HUES6 (cell line): ENCODE results near the gene CNTN5.

Source experiments
- H3K27ac ChIP-seq: 2 replicates; pipeline ENCODE4 v1.7.0; 2013; ENCODE audit warnings: low read depth, mild to moderate bottlenecking, low read length, inconsistent platforms
- H3K27me3 ChIP-seq: 2 replicates; pipeline ENCODE4 v1.6.1; 2013; ENCODE audit warnings: low read length; ENCODE audit not compliant: control insufficient read depth, insufficient read depth
- H3K36me3 ChIP-seq: 2 replicates; pipeline ENCODE4 v1.6.1; 2013; ENCODE audit warnings: low read length; ENCODE audit not compliant: control insufficient read depth, insufficient read depth
- H3K4me1 ChIP-seq: 2 replicates; pipeline ENCODE4 v1.6.1; 2013; ENCODE audit warnings: low read length; ENCODE audit not compliant: control insufficient read depth, insufficient read depth
- H3K4me3 ChIP-seq: 2 replicates; pipeline ENCODE4 v1.5.1; 2013; ENCODE audit warnings: low read depth, low read length
- H3K9ac ChIP-seq: one replicate; pipeline ENCODE4 v1.6.1; 2013; ENCODE audit warnings: mild to moderate bottlenecking, low read length
- H3K9me3 ChIP-seq: 2 replicates; pipeline ENCODE4 v1.6.1; 2013; ENCODE audit warnings: low read depth, low read length; ENCODE audit not compliant: control insufficient read depth, insufficient read depth

Gene CNTN5

GRCh38 chr11:99973993-99974392, 953.2 kb downstream of the CNTN5 start:
- Histone ChIP-seq H3K9ac (no peak overlapping the region), H3K9me3 (peaks cover 7% of the 10 kb centered on the region; the same call in 1 of the 2 replicates), H3K36me3 (no peaks in the 10 kb centered on the region), H3K4me1 (no peaks in the 10 kb centered on the region), H3K27ac (no peak overlapping the region), H3K4me3 (no peak overlapping the region), H3K27me3 (no peaks in the 10 kb centered on the region)

GRCh38 chr11:99979042-99979441, 958.3 kb downstream of the CNTN5 start:
- Histone ChIP-seq H3K9me3 (peaks cover 7% of the 10 kb centered on the region; the same call in 1 of the 2 replicates), H3K4me1 (no peaks in the 10 kb centered on the region), H3K36me3 (no peaks in the 10 kb centered on the region), H3K27me3 (no peaks in the 10 kb centered on the region), H3K27ac (no peak overlapping the region), H3K9ac (no peak overlapping the region), H3K4me3 (no peak overlapping the region)

GRCh38 chr11:99987821-99988470, 967.2 kb downstream of the CNTN5 start:
- H3K27ac ChIP-seq: no peak overlapping the region
- no peak overlapping the region for H3K9ac ChIP-seq
- H3K27me3 ChIP-seq: no peaks in the 10 kb centered on the region
- no peaks in the 10 kb centered on the region for H3K4me1 ChIP-seq
- no peak overlapping the region for H3K4me3 ChIP-seq
- no peaks in the 10 kb centered on the region for H3K36me3 ChIP-seq
- no peaks in the 10 kb centered on the region for H3K9me3 ChIP-seq

DNA sequence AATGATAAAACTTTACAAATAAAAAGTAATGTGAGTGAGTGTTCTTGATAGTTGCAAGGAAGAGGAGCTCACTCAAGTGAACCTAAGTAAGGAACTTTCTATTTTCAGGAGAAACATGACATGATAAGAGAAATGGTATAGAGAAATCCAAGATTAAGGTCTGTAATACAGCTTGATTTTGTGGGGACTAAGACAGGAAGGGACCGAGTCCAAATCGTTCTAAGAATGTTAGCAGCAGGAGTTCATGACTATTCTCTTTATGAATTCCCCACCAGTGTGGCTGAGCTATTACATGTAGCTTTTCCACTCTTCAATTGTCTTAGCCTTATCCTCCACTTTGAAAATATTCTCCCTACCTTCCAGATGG, 967.7 kb downstream of the CNTN5 start:
- Histone ChIP-seq H3K27me3 (no peaks in the 10 kb centered on the region), H3K27ac (no peak overlapping the region), H3K9me3 (no peaks in the 10 kb centered on the region), H3K4me1 (no peaks in the 10 kb centered on the region), H3K9ac (no peak overlapping the region), H3K4me3 (no peak overlapping the region), H3K36me3 (no peaks in the 10 kb centered on the region)

DNA sequence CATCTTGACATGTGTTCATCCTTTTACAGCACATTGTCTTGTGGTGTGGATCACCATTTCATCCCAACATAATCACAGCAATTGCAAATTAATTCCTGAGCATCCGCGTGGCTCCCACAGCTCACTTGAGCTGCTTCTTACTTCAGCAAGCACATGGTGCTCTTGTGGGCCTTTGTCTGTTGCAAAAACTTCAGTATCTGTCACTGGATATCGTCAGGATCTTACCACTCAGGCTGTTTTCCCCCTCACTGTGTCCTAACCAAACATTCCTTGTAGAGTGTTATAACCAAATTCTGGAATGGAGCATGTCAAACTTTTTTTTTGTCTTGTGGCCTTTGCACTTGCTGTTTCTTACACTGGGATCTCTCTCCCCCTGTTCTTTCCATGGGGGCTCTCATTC, 983.2 kb downstream of the CNTN5 start:
- Histone ChIP-seq H3K4me1 (no peaks in the 10 kb centered on the region), H3K36me3 (no peaks in the 10 kb centered on the region), H3K4me3 (no peak overlapping the region), H3K27ac (no peak overlapping the region), H3K27me3 (no peaks in the 10 kb centered on the region), H3K9me3 (peaks cover 8% of the 10 kb centered on the region), H3K9ac (no peak overlapping the region)

DNA sequence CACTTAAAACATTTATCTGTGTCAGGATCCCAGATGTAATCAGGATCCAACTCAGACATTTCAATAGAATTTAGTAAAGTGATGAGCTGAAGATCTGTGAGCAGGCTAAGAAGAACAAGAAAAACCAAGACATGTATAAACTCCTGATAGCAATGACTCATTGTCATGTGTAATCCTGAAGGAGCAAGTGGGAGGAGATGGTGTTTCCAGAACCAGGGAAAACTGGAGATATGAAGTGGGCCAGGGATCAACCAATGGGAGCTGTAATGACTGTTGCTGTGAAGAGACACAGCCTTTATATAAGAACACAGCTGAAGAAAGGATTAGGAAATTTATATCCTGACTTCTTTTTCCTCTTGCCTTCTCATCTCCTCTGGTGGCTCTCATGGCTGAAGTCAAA, 983.8 kb downstream of the CNTN5 start:
- Histone ChIP-seq H3K9me3 (peaks cover 8% of the 10 kb centered on the region), H3K36me3 (no peaks in the 10 kb centered on the region), H3K9ac (no peak overlapping the region), H3K4me1 (no peaks in the 10 kb centered on the region), H3K27me3 (no peaks in the 10 kb centered on the region), H3K27ac (no peak overlapping the region), H3K4me3 (no peak overlapping the region)

DNA sequence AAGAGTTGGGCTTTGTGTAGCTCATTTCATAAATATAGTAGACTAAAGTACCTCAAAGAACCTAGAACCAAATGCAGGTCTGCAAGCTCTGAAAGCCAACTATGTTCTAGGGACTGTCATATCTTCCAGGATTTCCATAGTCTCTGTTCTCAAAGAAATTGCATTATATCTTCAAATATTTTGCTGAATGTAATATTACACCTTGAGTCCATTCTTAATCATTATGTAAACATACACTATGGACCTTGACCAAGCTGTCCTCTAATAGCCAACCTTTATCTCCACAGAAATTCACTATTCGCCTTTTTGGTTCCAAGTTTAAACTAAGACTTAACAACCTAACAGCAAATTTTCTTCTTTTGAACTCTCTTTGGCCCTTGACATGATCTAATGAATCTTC, 987.7 kb downstream of the CNTN5 start:
- no peak overlapping the region for H3K27ac ChIP-seq
- H3K4me3 ChIP-seq: no peak overlapping the region
- no peaks in the 10 kb centered on the region for H3K4me1 ChIP-seq
- no peaks in the 10 kb centered on the region for H3K27me3 ChIP-seq
- no peaks in the 10 kb centered on the region for H3K9me3 ChIP-seq
- H3K36me3 ChIP-seq: no peaks in the 10 kb centered on the region
- no peak overlapping the region for H3K9ac ChIP-seq

DNA sequence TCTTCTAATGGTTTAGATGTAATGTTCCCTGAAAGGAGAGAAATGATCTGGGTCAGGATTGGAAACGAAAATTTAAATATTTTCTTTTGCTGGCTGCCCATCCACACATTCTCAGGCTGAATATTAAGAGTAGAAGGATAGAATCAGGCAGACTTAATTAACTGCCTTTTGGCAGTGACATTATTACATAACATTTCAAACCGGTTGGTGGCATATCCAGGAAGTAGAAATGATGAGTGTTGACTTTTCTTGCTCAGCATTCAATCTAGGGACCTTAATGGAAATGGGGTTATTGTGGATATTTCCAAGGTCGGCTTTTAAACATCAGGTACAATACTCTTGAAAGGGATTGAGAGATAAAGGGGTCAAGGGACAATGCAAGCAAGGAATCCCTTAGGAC, 989.0 kb downstream of the CNTN5 start:
- no peak overlapping the region for H3K4me3 ChIP-seq
- no peaks in the 10 kb centered on the region for H3K27me3 ChIP-seq
- H3K27ac ChIP-seq: no peak overlapping the region
- H3K4me1 ChIP-seq: no peaks in the 10 kb centered on the region
- no peaks in the 10 kb centered on the region for H3K9me3 ChIP-seq
- no peak overlapping the region for H3K9ac ChIP-seq
- no peaks in the 10 kb centered on the region for H3K36me3 ChIP-seq

- H3K9me3 ChIP-seq: no peaks in the 10 kb centered on the region
- no peak overlapping the region for H3K27ac ChIP-seq
- no peaks in the 10 kb centered on the region for H3K4me1 ChIP-seq
- no peak overlapping the region for H3K4me3 ChIP-seq
- H3K9ac ChIP-seq: no peak overlapping the region
- H3K27me3 ChIP-seq: no peaks in the 10 kb centered on the region
- no peaks in the 10 kb centered on the region for H3K36me3 ChIP-seq
Measured at GRCh38 chr11:100010393-100010792, 989.6 kb downstream of the CNTN5 start.

- H3K4me1 ChIP-seq: no peaks in the 10 kb centered on the region
- H3K36me3 ChIP-seq: no peaks in the 10 kb centered on the region
- no peak overlapping the region for H3K27ac ChIP-seq
- no peaks in the 10 kb centered on the region for H3K27me3 ChIP-seq
- no peak overlapping the region for H3K9ac ChIP-seq
- no peaks in the 10 kb centered on the region for H3K9me3 ChIP-seq
- H3K4me3 ChIP-seq: no peak overlapping the region
Measured at GRCh38 chr11:100011697-100012096, 990.9 kb downstream of the CNTN5 start.

- Histone ChIP-seq H3K27me3 (no peaks in the 10 kb centered on the region), H3K27ac (no peak overlapping the region), H3K36me3 (no peaks in the 10 kb centered on the region), H3K4me3 (no peak overlapping the region), H3K9me3 (no peaks in the 10 kb centered on the region), H3K9ac (no peak overlapping the region), H3K4me1 (no peaks in the 10 kb centered on the region)
Measured at GRCh38 chr11:100013011-100013410, 992.3 kb downstream of the CNTN5 start.

DNA sequence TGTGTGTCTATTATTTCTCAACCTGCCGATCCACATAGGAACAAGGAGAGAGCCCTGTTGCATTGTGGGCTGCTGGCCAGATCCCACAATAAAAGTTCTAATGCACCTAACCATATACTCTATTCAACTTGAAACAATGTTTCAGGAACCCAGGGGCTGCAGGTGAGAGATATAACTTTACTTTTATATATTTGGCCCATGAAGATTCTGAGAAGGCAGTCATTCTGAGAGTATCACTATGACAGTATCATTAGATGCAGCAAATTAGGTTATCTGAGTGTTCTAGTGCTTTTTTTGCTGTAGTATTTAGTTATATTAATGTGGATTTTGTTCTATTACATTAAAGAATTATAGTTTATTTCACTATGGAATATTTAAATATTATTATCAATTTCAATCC, 1011.2 kb downstream of the CNTN5 start:
- no peaks in the 10 kb centered on the region for H3K27me3 ChIP-seq
- no peaks in the 10 kb centered on the region for H3K4me1 ChIP-seq
- peaks cover 15% of the 10 kb centered on the region for H3K9me3 ChIP-seq
- H3K4me3 ChIP-seq: no peak overlapping the region
- H3K9ac ChIP-seq: no peak overlapping the region
- no peak overlapping the region for H3K27ac ChIP-seq
- no peaks in the 10 kb centered on the region for H3K36me3 ChIP-seq
